ENCODE results near the gene MCHR2.
"Not testable (repeated sequence)": the region's sequence is repeated elsewhere in the genome, so short reads cannot be mapped to it uniquely, and the experiment has no call there.

Gene MCHR2, protein sequence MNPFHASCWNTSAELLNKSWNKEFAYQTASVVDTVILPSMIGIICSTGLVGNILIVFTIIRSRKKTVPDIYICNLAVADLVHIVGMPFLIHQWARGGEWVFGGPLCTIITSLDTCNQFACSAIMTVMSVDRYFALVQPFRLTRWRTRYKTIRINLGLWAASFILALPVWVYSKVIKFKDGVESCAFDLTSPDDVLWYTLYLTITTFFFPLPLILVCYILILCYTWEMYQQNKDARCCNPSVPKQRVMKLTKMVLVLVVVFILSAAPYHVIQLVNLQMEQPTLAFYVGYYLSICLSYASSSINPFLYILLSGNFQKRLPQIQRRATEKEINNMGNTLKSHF

DNA sequence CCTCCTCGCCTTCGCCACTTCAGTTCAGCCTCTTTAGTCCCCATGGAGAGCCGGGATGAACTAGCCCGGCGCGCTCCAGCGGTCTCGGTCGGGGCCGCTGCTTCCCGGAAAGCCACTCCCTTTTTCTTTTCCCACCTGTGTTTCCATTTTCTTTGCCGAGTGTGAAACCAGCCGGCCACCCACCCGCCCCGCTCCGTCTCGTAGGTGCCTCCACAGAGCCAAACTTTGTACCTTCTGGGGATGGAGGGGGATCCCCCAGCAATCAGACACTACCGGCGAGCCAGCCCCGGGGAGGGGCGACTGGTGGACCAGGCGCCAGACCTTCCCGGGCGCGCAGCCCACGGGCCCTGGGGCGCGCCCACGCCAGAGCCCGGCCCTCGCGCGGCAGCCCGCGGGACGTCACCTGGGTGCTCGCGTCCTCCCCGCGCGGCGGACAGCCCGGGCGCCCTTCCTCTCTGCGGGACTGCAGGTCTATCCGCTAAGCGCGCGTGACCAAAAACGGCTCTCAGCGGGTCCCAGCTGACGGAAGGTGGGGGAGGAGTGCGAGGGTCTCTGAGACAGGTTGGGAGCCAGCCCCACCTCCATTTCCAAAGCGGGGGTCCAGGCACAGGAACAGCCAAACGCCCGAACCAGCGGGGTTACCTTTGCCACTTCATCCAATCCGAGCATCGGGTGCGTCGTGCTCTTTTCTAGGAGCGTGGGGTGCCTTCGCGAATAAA lies at the start of gene MCHR2:
TSS of gene MCHR2 (minus strand) at position 691 of the 719 bp plus-strand sequence. CDS start 38,076 bp downstream, outside the sequence.
- no peak for DNase-seq

DNA sequence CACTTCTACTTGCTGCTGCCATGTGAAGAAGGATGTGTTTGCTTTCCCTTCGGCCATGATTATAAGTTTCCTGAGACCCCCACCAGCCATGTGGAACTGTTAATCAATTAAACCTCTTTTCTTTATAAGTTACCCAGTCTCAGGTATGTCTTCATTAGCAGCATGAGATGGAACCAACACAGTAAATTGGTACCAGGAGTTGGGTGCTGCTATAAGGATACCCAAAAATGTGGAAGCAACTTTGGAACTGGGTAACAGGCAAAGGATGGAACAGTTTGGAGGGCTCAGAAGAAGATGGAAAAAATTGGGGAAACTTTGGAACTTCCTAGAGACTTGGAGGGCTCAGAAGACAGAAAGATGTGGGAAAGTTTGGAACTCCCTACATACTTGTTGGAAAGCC lies 44.5 kb upstream of the MCHR2 start:
- not testable (repeated sequence) for DNase-seq

DNA sequence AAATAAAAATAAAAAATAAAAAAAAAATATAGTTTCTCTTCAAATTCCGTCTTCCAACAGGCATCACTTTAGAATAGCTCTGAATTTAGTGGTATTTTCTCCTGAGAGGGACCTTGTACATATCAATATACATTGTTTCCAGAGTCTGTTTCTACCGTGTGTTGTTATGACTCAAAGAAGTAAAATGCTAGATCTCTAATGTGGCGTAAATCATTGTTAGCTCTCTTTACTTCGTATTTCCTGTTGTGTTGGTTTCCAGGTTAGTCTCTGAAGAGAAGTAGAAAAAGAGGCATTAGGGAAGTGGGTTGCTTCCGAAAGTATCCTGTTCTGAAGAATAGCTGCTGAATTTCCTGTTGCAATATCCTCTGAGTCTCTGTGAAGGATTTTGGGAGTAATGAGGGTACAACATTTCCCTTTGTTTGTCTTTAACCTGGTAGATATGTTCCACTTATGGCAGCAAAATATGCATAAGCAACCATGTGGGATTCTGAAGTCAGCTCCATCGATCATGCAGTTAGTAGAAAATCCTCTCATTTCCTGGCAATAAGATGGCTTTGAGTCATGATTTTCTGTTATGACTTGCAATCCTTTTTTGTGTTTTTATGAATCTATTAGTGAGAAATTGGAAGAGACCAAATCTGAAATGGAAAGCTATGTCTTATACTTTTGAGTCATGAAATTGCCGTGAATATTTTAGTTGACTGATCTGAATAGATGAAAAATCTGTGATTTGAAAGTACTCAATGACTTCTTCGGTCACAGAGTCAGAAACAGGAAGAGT lies 42.0 kb upstream of the MCHR2 start:
- DNase-seq: no peak

DNA sequence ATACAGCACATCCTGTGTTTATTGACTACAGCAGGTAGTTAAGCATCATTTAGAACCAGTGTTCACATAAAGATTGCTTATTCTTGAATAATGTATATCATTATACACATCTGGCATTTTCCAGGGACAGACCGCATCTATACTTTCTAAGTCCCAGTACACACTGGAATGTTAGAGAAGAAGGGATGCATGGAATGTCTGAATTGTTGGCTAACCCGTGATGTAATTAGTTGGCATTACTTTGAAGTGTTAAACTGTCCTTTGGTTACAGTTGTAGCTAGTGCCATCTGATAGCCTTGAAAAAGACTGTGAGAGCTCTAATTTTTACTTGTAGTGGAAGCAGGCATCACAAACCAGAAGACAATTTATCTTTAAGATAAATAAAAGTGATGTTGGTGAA lies 29.8 kb upstream of the MCHR2 start:
- no peak for DNase-seq

DNA sequence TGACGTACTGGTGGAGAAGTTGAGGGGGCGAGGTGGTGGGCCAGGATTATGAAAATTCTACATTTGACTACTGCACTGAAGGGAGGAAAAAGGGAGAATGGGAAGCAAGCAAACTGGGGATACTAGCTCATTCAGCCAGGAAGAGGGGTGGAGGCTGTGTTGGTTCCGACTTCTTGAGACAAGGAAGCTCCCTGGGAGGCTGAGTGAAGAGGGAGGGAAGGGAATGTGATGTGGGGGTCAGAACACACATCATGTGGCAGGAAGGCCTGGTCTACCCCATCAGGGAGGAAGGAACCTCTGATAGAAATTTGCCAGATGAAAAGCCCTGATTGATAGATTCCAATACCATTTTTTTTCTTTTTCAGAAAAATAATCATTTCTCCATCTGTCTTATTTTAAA lies 28.8 kb upstream of the MCHR2 start:
- DNase-seq: no peak

DNA sequence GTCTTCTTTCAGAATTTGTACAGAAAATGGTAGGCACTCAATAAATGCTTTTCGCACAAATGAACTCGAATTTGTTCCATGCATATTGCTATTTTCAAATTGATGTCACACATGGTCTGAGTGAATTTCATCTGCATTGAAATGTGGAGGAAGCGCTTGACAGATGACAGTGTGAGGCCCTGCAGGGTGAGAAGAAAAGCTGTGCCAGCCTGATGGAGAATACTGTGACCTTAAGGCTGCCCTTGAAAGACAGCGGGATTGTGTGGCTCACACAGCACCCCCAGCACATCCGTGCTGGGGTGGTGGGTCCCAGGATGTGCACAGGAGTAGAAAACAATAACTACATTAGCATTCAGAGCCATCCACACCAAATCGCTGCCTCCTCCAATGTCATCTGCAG lies 14.8 kb upstream of the MCHR2 start:
- DNase-seq: no peak

DNA sequence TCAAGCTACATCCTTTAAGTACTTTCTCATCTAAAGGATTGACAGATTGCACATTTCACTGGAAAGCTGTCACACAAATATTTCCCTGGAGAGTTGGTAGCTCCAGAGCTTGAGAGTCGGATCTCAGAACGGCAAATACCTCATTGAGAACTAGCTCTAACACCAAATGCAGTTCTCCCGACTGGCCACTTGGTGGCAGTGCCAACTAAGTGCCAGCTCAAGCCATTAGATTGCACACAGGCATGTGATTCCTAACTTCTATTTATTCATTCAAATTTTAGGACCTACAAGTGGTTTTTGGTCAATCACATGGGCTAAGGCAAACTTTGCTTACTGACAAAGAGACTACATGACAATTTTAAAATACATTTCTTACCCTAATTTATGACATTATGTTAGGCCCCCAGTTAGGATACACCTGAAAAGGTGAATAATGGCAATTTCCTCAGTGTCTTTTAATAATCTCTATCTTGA lies 7.9 kb upstream of the MCHR2 start:
- DNase-seq: peak; percentile 46

DNA sequence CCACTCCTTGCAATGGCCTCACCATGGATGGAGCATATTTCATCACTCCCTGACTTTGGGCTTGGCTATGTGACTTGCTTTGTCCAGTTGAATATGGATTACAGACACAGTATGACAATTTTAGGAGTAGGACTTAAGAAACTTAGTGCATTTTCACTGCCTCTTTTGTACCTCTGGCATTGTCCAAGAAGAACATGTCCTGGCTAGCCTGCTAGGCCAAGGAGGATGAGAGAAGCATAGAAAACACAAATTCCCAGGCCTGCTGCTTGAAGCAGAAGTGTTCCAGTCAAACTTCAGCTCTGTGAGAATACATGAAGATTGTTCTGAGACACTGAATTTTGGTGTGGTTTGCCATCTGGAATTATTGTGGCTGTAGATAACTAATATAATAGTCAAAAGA lies 3.1 kb upstream of the MCHR2 start:
- DNase-seq: no peak

DNA sequence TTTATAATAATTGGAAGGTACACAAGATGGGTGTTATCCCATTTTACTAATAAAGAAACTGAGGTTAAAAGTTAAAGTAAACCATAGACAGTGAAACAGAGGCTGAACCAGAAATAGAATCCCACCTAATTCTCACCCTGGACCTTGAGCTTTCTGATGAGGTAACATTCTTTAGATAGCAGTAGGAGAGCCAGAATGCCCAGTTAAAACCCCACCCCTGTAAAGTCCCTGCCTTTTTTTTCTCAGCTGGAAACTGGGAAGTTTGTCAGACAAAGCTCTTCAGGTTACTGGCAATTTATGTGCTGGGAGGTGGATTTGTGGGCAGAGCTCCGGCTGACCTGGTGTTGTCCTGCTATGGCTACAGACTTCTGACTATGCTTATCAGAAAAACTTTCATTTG lies 1.9 kb upstream of the MCHR2 start:
- no peak for DNase-seq

DNA sequence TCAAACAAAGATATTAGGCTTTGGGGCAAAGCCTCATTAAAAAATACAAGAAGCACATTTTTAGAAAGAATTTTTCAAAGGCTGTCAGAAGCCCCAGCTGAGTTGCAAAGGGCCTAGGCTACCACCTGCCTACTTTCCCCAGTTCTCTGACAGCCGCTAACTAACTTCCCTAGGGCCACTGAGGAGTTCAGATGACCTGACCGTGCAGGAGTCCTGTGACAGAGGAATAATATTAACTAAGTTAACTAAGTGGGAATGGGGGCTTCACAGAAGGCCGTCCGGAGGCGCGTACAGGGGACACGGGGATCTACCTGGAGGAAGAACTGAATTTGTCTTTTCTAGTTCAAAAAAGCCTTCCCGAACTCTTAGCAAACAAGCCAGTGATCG lies 884 bp downstream of the MCHR2 start:
- DNase-seq: no peak

DNA sequence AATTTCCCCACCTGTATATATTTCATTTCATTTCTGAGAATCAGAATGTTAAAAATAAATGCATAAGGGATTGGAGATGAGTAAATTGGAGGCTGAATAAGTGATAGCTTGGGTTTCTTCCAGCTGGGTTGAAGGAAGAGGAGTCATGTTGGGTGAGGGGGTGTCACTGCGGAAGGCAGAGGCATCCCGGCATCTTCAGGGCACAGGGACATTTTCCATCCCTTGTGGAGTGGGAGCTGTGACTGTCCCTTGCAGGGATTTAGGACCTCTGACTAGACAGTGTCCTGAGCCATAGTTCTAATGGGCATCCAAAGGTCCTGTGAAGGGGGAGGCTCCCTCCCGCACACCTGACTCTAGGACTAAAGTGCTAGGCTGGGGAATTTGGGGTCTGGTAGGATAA lies 2.1 kb downstream of the MCHR2 start:
- no peak for DNase-seq

DNA sequence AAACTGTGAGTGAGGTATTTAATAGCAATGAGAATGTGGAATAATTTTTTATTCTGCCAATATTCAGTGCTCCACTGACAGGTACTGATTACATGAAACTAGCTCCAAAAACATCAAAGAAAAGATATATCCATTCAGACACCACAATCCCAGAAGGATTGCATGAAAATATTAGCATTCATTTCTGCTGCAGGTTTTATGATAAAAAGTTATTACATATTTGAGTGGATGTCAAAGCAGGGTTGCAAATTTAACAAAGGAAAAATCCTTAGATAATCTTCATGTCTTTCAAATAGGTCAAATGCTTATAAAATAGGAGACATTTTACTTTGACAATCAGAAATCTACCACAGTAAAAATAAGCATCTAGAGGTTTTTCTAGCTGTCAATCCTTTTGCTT lies 13.3 kb downstream of the MCHR2 start:
- no peak for DNase-seq

DNA sequence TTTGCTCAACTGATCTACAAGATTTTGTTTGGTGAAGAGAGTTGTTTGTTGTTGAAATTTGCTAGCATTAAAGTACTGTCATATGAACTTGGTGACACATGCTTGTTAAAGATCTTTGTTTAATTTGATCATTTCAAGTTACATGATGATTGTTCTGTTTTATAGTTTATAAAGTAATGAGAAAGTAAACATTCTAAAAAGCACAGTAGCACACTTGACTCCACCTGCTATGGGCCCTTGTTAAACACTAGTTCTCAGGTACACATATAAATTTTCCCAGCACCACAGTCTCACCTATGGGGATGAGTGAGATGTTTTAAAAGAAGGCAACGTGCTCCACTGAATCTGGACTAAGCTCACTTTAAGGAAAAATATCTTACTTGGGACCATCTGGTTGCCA lies 14.1 kb downstream of the MCHR2 start:
- no peak for DNase-seq

DNA sequence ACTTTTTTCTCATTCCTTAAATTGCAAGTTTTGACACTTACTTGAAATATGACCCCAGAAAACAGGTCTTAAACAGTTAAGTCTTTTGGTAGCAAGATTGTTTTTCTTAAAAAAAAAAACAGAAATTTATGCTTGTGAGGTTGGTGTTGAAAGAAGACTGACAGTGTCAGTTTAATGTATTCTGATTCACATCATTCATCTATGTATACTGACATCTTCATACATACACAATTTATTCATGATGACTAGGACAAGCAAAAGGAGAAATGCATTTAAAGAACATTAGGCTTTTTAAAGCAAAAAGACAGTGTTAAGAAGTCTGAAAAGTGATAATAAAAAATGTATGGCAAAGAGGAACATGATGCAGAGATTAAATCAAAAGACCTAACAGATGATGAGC lies 27.0 kb downstream of the MCHR2 start:
- DNase-seq: no peak

DNA sequence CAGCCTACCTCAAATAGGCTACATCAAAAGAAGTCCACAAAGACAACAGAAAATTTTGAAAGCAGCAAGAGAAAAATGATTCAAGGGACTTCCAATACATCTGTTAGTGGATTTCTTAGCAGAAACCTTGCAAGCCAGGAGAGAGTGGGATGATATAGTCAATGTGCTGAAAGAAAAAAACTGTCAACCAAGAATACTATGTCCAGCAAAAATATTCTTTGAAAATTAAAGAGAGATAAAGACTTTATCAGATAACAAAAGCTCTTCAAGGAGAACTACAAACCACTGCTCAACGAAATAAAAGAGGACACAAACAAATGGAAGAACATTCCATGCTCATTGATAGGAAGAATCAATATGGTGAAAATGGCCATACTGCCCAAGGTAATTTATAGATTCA lies 34.0 kb downstream of the MCHR2 start:
- no peak for DNase-seq

DNA sequence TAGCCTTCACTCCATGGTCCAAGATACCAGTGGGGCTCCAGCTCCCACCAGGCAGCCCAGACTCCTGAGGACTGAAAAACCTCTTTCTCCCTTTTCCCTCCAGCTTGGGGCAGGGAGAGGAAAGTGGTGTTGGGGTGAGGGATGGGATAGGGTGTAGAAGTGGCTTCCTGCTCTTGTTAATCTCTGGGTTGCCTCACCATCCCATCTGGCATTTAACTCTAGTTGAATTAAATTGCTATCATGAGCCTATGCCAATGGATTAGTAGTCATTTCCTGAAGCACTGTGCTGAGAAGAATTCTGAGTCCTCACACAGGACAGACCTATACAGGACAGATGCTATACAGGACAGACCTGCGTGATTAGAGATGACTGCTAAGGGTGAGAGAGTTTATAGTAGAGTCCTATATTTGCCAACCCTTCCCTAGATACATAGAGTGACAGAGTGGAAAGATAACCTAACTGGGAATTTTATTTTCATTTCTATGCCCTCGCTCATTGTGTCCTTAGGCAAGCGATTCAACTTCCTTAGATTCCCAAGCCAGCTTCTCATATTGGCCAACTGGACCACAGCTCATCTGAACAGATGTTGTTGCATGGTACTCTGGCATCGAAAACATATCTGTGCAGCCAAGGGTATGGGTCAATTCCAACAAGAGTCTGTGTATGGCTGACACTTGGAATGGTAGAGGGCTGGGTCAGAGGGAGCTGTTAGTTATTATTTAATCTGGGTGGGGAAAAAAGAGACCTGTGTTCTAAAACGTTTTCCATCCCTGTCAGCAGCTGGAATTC lies 42.8 kb downstream of the MCHR2 start:
- DNase-seq: no peak

DNA sequence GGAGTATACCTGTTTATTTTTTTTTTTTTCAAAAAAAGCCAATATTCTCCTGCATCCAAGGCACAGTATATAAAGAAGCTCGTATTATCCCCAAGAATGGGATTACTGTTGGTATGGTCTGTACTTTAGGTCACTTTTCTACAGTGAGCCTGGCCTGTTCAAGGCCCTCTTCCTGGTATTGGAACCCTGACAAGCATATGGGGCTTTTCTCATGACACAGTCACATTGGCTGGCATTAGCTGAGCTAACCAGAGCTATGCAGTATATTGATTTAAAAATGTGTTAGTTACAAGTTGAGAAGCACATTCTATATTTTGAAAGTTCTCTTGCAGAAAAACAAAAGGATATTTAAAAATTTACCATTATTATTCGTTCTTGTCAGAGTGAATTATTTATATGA lies 48.0 kb downstream of the MCHR2 start:
- DNase-seq: no peak

DNA sequence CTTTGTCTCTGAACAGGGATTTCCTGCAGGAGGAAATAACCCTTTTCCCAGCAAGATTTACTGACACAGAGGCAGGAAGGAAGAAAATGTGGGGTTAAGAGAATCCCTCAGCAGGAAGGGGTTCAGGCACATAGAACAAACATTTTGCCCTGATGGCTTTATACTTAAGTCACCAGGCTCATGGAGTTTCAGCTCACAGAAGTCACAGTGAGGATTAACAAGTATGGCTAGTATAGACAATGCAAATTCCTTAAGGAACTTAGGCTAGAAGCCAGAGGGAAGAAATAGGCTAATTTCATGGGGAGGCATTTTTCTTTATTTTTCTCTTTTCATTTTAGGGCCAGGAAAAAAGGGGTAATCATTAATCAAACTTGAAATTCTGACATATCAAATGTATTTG lies 50.2 kb downstream of the MCHR2 start:
- no peak for DNase-seq

DNA sequence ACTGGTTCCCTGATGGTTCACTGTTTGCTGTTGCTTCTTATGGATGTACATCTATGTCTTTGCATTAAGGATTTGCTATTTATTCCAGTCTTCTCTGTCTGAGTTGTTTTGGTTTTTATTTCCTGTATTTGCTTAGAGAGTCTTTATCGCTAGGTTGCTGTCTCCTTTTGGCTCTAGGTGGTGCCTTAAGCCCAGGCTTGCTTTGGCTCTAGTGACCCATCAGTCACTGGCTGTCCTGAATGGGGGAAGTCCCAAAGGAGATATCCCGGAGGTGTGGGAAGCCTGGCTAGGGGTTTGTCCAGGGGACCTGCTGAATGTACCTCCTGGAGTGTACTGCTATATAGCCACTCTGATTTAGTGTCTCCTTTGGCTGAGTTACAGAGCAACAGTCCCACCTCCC lies 53.4 kb downstream of the MCHR2 start:
- no peak for DNase-seq

DNA sequence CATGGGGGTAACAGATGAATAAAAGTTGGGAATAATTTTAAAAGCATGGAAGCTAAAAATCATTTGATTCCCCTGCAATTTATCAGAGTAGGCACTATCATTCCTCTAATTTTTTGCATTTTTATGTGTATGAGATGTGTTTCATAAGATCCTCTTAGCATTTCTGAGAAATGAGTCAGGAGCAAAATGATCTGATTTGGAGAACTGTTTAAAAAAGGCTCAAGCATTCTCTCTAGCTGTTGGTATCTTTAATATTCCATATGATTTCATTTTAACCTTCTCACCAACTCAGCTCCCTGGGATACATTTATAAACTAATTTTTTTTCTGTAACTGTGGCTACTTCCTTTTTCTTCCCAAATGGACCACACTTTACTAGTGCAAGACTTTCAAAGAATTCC lies 60.9 kb downstream of the MCHR2 start:
- no peak for DNase-seq

DNA sequence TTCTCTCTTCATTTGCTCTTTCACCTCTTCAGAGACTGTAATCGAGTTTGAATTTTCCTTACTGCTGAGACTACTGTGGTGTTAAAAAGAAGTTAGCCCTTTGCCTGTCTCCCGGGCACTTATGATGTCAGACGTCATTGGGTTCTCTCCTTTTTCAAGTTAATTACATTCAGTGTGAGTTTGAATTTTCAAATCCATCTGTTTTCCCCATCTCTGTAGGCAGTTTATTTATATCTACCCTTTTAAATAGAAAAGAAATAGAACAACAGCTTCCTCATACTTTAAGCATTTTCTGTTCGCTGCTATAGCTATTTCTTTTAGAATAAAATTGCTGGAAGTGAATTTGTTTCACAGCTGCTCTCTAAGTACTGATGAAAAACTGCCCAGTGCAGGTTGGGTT lies 81.4 kb downstream of the MCHR2 start:
- DNase-seq: no peak

DNA sequence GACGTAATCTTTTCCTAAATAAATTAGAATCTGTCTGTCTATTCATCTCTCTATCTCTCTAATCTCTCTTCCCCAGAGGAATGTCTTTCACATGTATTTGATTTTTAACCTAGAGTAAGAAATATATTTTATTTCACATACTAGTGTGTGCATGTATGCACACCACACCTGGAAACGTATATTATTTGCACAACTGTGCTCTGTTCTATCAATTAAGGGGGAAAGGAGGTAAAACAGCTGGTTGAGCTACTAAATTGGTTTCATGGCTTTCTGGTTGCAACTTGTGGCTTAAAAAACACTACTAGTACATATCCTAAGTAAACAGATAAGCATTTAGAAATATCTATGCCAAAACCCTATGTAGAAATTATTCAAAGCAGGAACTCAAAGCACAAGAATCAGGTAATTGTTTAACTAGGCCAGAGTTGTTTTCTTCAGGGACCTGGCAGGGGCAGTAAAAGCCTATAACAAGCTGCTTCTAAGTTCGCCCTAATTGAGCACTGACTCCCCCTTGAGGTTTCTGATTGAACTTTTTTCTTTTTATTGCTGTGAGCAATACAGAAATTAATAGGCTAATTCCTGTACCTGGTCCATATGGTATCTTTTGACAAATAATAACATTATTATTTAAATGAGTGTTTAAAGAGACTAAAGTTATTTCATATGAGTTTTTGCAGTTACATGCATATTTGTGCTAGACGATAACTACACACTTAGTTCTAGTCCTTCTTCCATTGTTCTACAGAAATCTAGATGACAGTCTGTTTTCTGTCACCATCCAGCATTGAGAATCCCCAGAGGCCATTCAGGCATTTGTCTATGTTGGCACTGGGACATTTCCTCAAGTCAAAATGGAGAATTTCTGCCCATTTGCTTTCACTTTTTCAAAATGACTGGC lies 88.6 kb downstream of the MCHR2 start:
- DNase-seq: peak; percentile 24
